ENCODE results near the gene PCDH9. TPM values are rescaled to one million over a fixed set of nuclear protein-coding genes. Genes with fewer than 3 reads are reported as not detected.

The PCDH9 gene
- total RNA-seq, 1 experiment from 2014 or later, result 10.1 TPM

- CTCF ChIA-PET, result no interaction called here
These were observed 865.0 kb downstream of the PCDH9 start for GRCh38 chr13:66365101-66365500.

GRCh38 chr13:66364346-66364745 is 865.8 kb downstream of the PCDH9 start:
- no peak overlapping the region for H3K27ac Mint-ChIP-seq (ENCODE audit: low read depth, unreplicated experiment)
- BruUV-seq (replicated peaks), result no TSS peak
- no peak for TF ChIP-seq CTCF (IDR thresholded peaks at IDR 0.05; ENCODE audit: unreplicated experiment)

More at GRCh38 chr13:66365101-66365500, 865.0 kb downstream of the PCDH9 start:
- no peak for TF ChIP-seq CTCF (IDR thresholded peaks at IDR 0.05; ENCODE audit: unreplicated experiment)
- POLR2A ChIA-PET, result no interaction called here
- H3K36me3 Mint-ChIP-seq (ENCODE audit: insufficient read depth, unreplicated experiment), result no peaks in the 10 kb centered on the region
- intact Hi-C loops (cut with micrococcal nuclease), result no loop called here
- no peaks in the 10 kb centered on the region for H3K9me3 Mint-ChIP-seq (ENCODE audit: unreplicated experiment)
- no peaks in the 10 kb centered on the region for H3K27me3 Mint-ChIP-seq (ENCODE audit: insufficient read depth, unreplicated experiment)
- no peak for DNase-seq (ENCODE audit: unreplicated experiment)
- H3K4me3 Mint-ChIP-seq (ENCODE audit: unreplicated experiment), result no peak overlapping the region
- no peaks in the 10 kb centered on the region for H3K4me1 Mint-ChIP-seq (ENCODE audit: insufficient read depth, unreplicated experiment)
- no TSS peak for BruUV-seq (replicated peaks)
- H3K27ac Mint-ChIP-seq (ENCODE audit: low read depth, unreplicated experiment), result no peak overlapping the region

GRCh38 chr13:66362485-66362884 is 867.7 kb downstream of the PCDH9 start:
- POLR2A ChIA-PET, result no interaction called here
- peaks cover 5% of the 10 kb centered on the region for H3K4me1 Mint-ChIP-seq (ENCODE audit: insufficient read depth, unreplicated experiment)
- H3K36me3 Mint-ChIP-seq (ENCODE audit: insufficient read depth, unreplicated experiment), result no peaks in the 10 kb centered on the region
- no peak for TF ChIP-seq CTCF (IDR thresholded peaks at IDR 0.05; ENCODE audit: unreplicated experiment)
- DNase-seq (ENCODE audit: unreplicated experiment), result no peak
- no peaks in the 10 kb centered on the region for H3K9me3 Mint-ChIP-seq (ENCODE audit: unreplicated experiment)
- no TSS peak for BruUV-seq (replicated peaks)
- H3K27me3 Mint-ChIP-seq (ENCODE audit: insufficient read depth, unreplicated experiment), result no peaks in the 10 kb centered on the region
- no peak overlapping the region for H3K27ac Mint-ChIP-seq (ENCODE audit: low read depth, unreplicated experiment)
- CTCF ChIA-PET, result no interaction called here
- no peak overlapping the region for H3K4me3 Mint-ChIP-seq (ENCODE audit: unreplicated experiment)
- intact Hi-C loops (cut with micrococcal nuclease), result no loop called here

More at GRCh38 chr13:66364346-66364745, 865.8 kb downstream of the PCDH9 start:
- no peak overlapping the region for H3K4me3 Mint-ChIP-seq (ENCODE audit: unreplicated experiment)
- no peak for DNase-seq (ENCODE audit: unreplicated experiment)
- ChIA-PET POLR2A (no interaction called here), CTCF (no interaction called here)
- intact Hi-C loops (cut with micrococcal nuclease), result no loop called here
- no peaks in the 10 kb centered on the region for H3K36me3 Mint-ChIP-seq (ENCODE audit: insufficient read depth, unreplicated experiment)
- H3K27me3 Mint-ChIP-seq (ENCODE audit: insufficient read depth, unreplicated experiment), result no peaks in the 10 kb centered on the region
- H3K9me3 Mint-ChIP-seq (ENCODE audit: unreplicated experiment), result no peaks in the 10 kb centered on the region
- H3K4me1 Mint-ChIP-seq (ENCODE audit: insufficient read depth, unreplicated experiment), result no peaks in the 10 kb centered on the region

- Mint-ChIP-seq H3K9me3 (ENCODE audit: unreplicated experiment) (no peaks in the 10 kb centered on the region), H3K36me3 (ENCODE audit: insufficient read depth, unreplicated experiment) (peaks cover 6% of the 10 kb centered on the region), H3K27me3 (ENCODE audit: insufficient read depth, unreplicated experiment) (no peaks in the 10 kb centered on the region), H3K4me3 (ENCODE audit: unreplicated experiment) (no peak overlapping the region), H3K27ac (ENCODE audit: low read depth, unreplicated experiment) (no peak overlapping the region), H3K4me1 (ENCODE audit: insufficient read depth, unreplicated experiment) (peaks cover 5% of the 10 kb centered on the region)
- no TSS peak for BruUV-seq (replicated peaks)
- TF ChIP-seq CTCF (IDR thresholded peaks at IDR 0.05; ENCODE audit: unreplicated experiment), result no peak
- no peak for DNase-seq (ENCODE audit: unreplicated experiment)
- ChIA-PET CTCF (interaction anchor here (0.6 kb wide), 1 partner anchor 11 kb away, joined by 3 read pairs; no protein-coding TSS in a partner anchor), POLR2A (no interaction called here)
- intact Hi-C loops (cut with micrococcal nuclease), result no loop called here
These were observed 870.1 kb downstream of the PCDH9 start for GRCh38 chr13:66359910-66360552.

Measured in MCF 10A (cell line).